Breast epithelium (tissue), 4 donors: ENCODE measurements around the gene CHST15. TPM values are rescaled to one million over a fixed set of nuclear protein-coding genes. Genes with fewer than 3 reads are reported as not detected.
A peak's percentile ranks its signal among the peaks of the same experiment; 100 is the strongest.
"Not testable (repeated sequence)": the region's sequence is repeated elsewhere in the genome, so short reads cannot be mapped to it uniquely, and the experiment has no call there.

Source experiments
- DNase-seq, 2 donors: peaks; one replicate each; pipeline ENCODE4 v3.0.0-alpha.2; 2019; ENCODE audit warnings: low spot score in 2 of 2
- H3K27ac ChIP-seq, 2 donors: fragments of 200-600 bp; sonication (generic) in 1 of 2; one replicate each; pipeline ENCODE4 v1.5.1; 2016 to 2019; ENCODE audit warnings: mild to moderate bottlenecking in 1 of 2
- H3K27me3 ChIP-seq, 2 donors: fragments of 200-600 bp; sonication (generic) in 1 of 2; one replicate each; pipeline versions ENCODE4 v1.5.1 to v1.6.0; 2017 to 2019; ENCODE audit warnings: control low read depth in 1 of 2, mild to moderate bottlenecking in 1 of 2
- H3K36me3 ChIP-seq: fragments of 200-600 bp; one replicate; pipeline ENCODE4 v1.5.1; 2019
- H3K4me1 ChIP-seq, 2 donors: fragments of 200-600 bp; sonication (generic); one replicate each; pipeline ENCODE4 v1.5.1; 2016 to 2019; ENCODE audit warnings: control low read depth in 1 of 2
- H3K4me3 ChIP-seq, 3 donors: fragments of 200-600 bp; sonication (generic); 1 replicate in 2 of 3; 2 replicates in 1 of 3; pipeline ENCODE4 v1.5.1; 2016 to 2019; ENCODE audit warnings: mild to moderate bottlenecking in 3 of 3, moderate library complexity in 2 of 3
- H3K9me3 ChIP-seq, 2 donors: fragments of 200-600 bp; sonication (generic) in 1 of 2; one replicate each; pipeline ENCODE4 v1.5.1; 2016 to 2019; ENCODE audit warnings: control low read depth in 1 of 2
- POLR2A ChIP-seq: fragments of 450-650 bp; IDR thresholded peaks from one replicate; pipeline ENCODE4 v1.6.1; 2016; ENCODE audit warnings: antibody characterized with exemption, mild to moderate bottlenecking, moderate library complexity
- POLR2AphosphoS5 ChIP-seq, 3 donors: sonication (generic); formaldehyde crosslinking; IDR thresholded peaks; one replicate each; pipeline ENCODE4 v1.6.1; 2017; ENCODE audit warnings: antibody characterized with exemption in 3 of 3
- intact Hi-C: fragments of 100-400 bp; cut with DNase I; formaldehyde crosslinking; loops from one replicate; pipeline ENCODE4 v1.15.1; 2023; ENCODE audit warnings: low total_unique reads
- total RNA-seq, 3 donors: library from RNA; depleted of rRNA; stranded (reverse); fragments of >200 nt; gene quantifications; one replicate each; pipeline ENCODE4 v1.1.0, GENCODE V29; 2016
- TF ChIP-seq, protein P1 (sequence below), 3 donors: fragments of 450-650 bp; IDR thresholded peaks; one replicate each; pipeline ENCODE4 v1.5.1; 2016 to 2017; ENCODE audit warnings: antibody characterized with exemption in 3 of 3, mild to moderate bottlenecking in 3 of 3, moderate library complexity in 3 of 3

The CHST15 gene
- total RNA-seq, 3 donors from 2014 or later = 19.0 to 57.8 (median 56.4) TPM

DNA sequence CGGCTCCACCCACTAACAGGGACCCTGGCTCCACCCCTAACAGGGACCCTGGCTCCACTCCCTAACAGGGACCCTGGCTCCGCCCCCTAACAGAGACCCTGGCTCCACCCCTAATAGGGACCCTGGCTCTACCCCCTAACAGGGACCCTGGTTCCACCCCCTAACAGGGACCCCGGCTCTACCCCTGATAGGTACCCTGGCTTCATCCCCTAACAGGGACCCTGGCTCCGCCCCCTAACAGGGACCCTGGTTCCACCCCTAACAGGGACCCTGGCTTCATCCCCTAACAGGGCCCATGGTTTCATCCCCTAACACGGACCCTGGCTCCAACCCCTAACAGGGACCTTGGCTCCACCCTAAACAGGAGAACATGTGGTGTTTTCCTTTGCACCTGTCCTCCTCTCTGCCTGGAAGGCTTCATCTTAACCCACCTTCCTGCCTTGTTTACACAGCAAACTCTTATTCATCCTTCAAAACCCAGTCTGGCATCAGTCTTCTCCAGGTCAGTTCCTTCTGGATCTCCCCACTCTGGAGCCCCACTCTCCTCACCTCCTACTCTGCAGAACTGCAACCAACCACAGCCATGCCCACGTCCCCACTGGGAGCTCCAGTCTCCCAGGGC lies 58.0 kb downstream of the CHST15 start:
- no peak for DNase-seq
- H3K9me3 ChIP-seq = no peaks in the 10 kb centered on the region
- H3K27ac ChIP-seq = no peak overlapping the region
- H3K4me1 ChIP-seq = no peaks in the 10 kb centered on the region
- intact Hi-C loops = no loop called here
- H3K27me3 ChIP-seq = no peaks in the 10 kb centered on the region
- H3K4me3 ChIP-seq = no peak overlapping the region
- H3K36me3 ChIP-seq = no peaks in the 10 kb centered on the region
- TF ChIP-seq, protein P1, sequence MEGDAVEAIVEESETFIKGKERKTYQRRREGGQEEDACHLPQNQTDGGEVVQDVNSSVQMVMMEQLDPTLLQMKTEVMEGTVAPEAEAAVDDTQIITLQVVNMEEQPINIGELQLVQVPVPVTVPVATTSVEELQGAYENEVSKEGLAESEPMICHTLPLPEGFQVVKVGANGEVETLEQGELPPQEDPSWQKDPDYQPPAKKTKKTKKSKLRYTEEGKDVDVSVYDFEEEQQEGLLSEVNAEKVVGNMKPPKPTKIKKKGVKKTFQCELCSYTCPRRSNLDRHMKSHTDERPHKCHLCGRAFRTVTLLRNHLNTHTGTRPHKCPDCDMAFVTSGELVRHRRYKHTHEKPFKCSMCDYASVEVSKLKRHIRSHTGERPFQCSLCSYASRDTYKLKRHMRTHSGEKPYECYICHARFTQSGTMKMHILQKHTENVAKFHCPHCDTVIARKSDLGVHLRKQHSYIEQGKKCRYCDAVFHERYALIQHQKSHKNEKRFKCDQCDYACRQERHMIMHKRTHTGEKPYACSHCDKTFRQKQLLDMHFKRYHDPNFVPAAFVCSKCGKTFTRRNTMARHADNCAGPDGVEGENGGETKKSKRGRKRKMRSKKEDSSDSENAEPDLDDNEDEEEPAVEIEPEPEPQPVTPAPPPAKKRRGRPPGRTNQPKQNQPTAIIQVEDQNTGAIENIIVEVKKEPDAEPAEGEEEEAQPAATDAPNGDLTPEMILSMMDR (IDR thresholded peaks at IDR 0.05) = no peak
- TF ChIP-seq POLR2AphosphoS5 (IDR thresholded peaks at IDR 0.05) (no peak), POLR2A (no peak)

GRCh38 chr10:124034576-124035305 lies 58.7 kb downstream of the CHST15 start:
- intact Hi-C loops, H3K4me1 ChIP-seq, H3K36me3 ChIP-seq, H3K4me3 ChIP-seq, DNase-seq, H3K9me3 ChIP-seq, H3K27me3 ChIP-seq: not testable (repeated sequence)
- H3K27ac ChIP-seq = peak overlapping the region; percentile 25 to 42

- no peaks in the 10 kb centered on the region for H3K27me3 ChIP-seq
- intact Hi-C loops = no loop called here
- no peaks in the 10 kb centered on the region for H3K4me1 ChIP-seq
- DNase-seq = no peak
- TF ChIP-seq, protein P1 (IDR thresholded peaks at IDR 0.05) = no peak
- no peaks in the 10 kb centered on the region for H3K36me3 ChIP-seq
- H3K27ac ChIP-seq = peak overlapping the region in 1 of 2 donors; percentile 42
- no peaks in the 10 kb centered on the region for H3K9me3 ChIP-seq
- no peak overlapping the region for H3K4me3 ChIP-seq
Measured at GRCh38 chr10:124033887-124034218, 59.5 kb downstream of the CHST15 start.

GRCh38 chr10:124032971-124033886 lies 60.2 kb downstream of the CHST15 start:
- H3K36me3 ChIP-seq = no peaks in the 10 kb centered on the region

DNA sequence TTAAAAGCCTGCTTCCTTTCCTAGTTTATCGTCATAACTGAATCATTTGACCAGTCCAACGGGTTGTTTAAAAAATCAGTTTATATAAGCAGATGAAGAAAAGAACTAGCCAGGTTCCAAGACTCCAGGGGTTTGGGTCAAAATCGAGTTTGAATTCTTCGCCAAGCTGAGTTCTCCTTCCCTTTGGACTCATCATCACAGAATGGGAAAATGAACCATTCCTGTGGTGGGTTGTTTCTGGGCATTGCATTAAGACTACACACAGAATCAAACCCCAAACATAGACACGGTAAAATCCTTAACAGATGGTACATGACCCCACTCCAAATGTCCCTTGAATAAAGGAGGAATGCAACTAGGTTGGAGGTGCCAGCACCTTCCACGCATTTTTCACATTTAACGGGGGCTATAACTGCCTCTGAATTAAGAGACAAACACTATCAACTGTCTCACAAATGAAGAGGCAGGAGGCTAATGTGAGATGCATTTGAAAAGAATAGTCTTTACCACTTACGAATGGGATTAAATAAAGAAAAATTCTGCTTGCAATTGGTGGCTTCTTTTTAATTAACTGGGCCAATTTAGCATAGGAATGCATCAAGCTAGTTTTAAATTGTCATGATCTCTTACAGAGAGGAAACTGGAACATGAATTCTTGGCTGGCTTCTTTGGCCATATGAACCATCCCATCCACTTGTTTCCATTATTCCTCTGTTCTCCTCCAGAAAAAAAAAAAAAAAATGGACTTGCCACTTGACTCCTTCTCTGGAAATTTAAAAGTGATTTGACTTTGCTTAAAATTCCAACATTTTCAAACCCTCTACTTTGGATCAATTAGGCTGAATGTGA lies 61.1 kb downstream of the CHST15 start:
- no peak overlapping the region for H3K27ac ChIP-seq
- H3K4me3 ChIP-seq = no peak overlapping the region
- no peaks in the 10 kb centered on the region for H3K27me3 ChIP-seq
- no peak for DNase-seq
- H3K9me3 ChIP-seq = no peaks in the 10 kb centered on the region
- H3K36me3 ChIP-seq = no peaks in the 10 kb centered on the region
- H3K4me1 ChIP-seq = no peaks in the 10 kb centered on the region
- intact Hi-C loops = no loop called here
- TF ChIP-seq POLR2A (no peak), POLR2AphosphoS5 (IDR thresholded peaks at IDR 0.05) (no peak)
- TF ChIP-seq, protein P1 (IDR thresholded peaks at IDR 0.05) = no peak

More at GRCh38 chr10:124032971-124033886, 60.2 kb downstream of the CHST15 start:
- Histone ChIP-seq H3K9me3 (no peaks in the 10 kb centered on the region), H3K27ac (peak overlapping the region in 1 of 2 donors; percentile 42), H3K4me3 (no peak overlapping the region), H3K27me3 (no peaks in the 10 kb centered on the region), H3K4me1 (no peaks in the 10 kb centered on the region)
- intact Hi-C loops = no loop called here
- TF ChIP-seq POLR2AphosphoS5 (IDR thresholded peaks at IDR 0.05) = no peak
- TF ChIP-seq, protein P1 (IDR thresholded peaks at IDR 0.05) = no peak
- no peak for DNase-seq
